DND-41 (cell line): Measurements from ENCODE around the gene MYO16.

Source experiments
- CTCF ChIP-seq: IDR thresholded peaks from 2 replicates; pipeline ENCODE4 v1.5.1; 2012; ENCODE audit warnings: borderline replicate concordance, low read length, moderate library complexity, mild to moderate bottlenecking; ENCODE audit not compliant: poor library complexity, severe bottlenecking; ENCODE audit errors: extremely low read depth
- EZH2 ChIP-seq: IDR thresholded peaks from 3 replicates; pipeline ENCODE4 v1.6.1; 2012; ENCODE audit warnings: borderline replicate concordance, low read depth, mild to moderate bottlenecking, moderate library complexity, low read length, inconsistent platforms; ENCODE audit not compliant: severe bottlenecking

GRCh38 chr13:109227344-109227940, 598.0 kb downstream of the MYO16 start:
- TF ChIP-seq CTCF (no peak), EZH2 (no peak)
